ENCODE measurements around the gene PGGHG.

The PGGHG gene

GRCh38 chr11:293852-294661 is 5.1 kb downstream of the PGGHG start:
- Histone ChIP-seq H3K27ac (ENCODE audit: insufficient read depth in 1 of 2, low read depth in 1 of 2, low read length in 2 of 2, poor library complexity in 1 of 2, severe bottlenecking in 2 of 2) (no peak overlapping the region), H3K36me3 (ENCODE audit: control insufficient read depth in 4 of 4, insufficient read depth in 4 of 4, low read length in 3 of 4) (peaks cover 0 to 20% (median 0%) of the 10 kb centered on the region in 4 experiments), H3K4me3 (ENCODE audit: control insufficient read depth in 1 of 7, extremely low read depth in 1 of 7, insufficient read depth in 4 of 7, low read depth in 2 of 7, low read length in 6 of 7) (no peak overlapping the region), H3K9me3 (ENCODE audit: control extremely low read depth in 1 of 5, control insufficient read depth in 4 of 5, insufficient read depth in 2 of 5, low read depth in 1 of 5, low read length in 4 of 5) (no peaks in the 10 kb centered on the region), H3K27me3 (replicated peaks in 2 of 5; ENCODE audit: control insufficient read depth in 4 of 5, insufficient read depth in 5 of 5, low read length in 4 of 5) (peaks cover 0 to 15% (median 0%) of the 10 kb centered on the region in 5 experiments), H3K4me1 (ENCODE audit: control extremely low read depth in 1 of 4, control insufficient read depth in 4 of 4, insufficient read depth in 4 of 4, low read length in 3 of 4) (peaks cover 0 to 11% (median 7%) of the 10 kb centered on the region in 4 experiments)
- CTCF ChIA-PET, result interaction anchor here (0.8 to 2.0 kb wide), 5 partner anchors 10 to 68 kb away, joined by 3 to 14 read pairs (median 3); no protein-coding TSS in a partner anchor
- DNase-seq, result no peak
- WGBS (ENCODE audit: insufficient coverage), result 95% methylated on average over 25 of the region's 27 CpGs
- POLR2A ChIA-PET, result no interaction called here

- no peak for DNase-seq
- Histone ChIP-seq H3K4me1 (ENCODE audit: control extremely low read depth in 1 of 4, control insufficient read depth in 4 of 4, insufficient read depth in 4 of 4, low read length in 3 of 4) (peaks cover 0 to 6% (median 3%) of the 10 kb centered on the region in 4 experiments), H3K9me3 (ENCODE audit: control extremely low read depth in 1 of 5, control insufficient read depth in 4 of 5, insufficient read depth in 2 of 5, low read depth in 1 of 5, low read length in 4 of 5) (no peaks in the 10 kb centered on the region), H3K4me3 (ENCODE audit: control insufficient read depth in 1 of 7, extremely low read depth in 1 of 7, insufficient read depth in 4 of 7, low read depth in 2 of 7, low read length in 6 of 7) (no peak overlapping the region), H3K36me3 (ENCODE audit: control insufficient read depth in 4 of 4, insufficient read depth in 4 of 4, low read length in 3 of 4) (peaks cover 0 to 20% (median 0%) of the 10 kb centered on the region in 4 experiments), H3K27ac (ENCODE audit: insufficient read depth in 1 of 2, low read depth in 1 of 2, low read length in 2 of 2, poor library complexity in 1 of 2, severe bottlenecking in 2 of 2) (no peak overlapping the region), H3K27me3 (replicated peaks in 2 of 5; ENCODE audit: control insufficient read depth in 4 of 5, insufficient read depth in 5 of 5, low read length in 4 of 5) (peaks cover 0 to 23% (median 0%) of the 10 kb centered on the region in 5 experiments)
- POLR2A ChIA-PET, result no interaction called here
- 93% methylated on average over 12 of the region's 16 CpGs for WGBS (ENCODE audit: insufficient coverage)
- CTCF ChIA-PET, result interaction anchor here (0.8 to 2.0 kb wide), 3 partner anchors 10 to 67 kb away, joined by 3 to 14 read pairs (median 3); no protein-coding TSS in a partner anchor
Measured at GRCh38 chr11:294780-295179, 5.9 kb downstream of the PGGHG start.

- no peaks in the 10 kb centered on the region for H3K9me3 ChIP-seq (ENCODE audit: control extremely low read depth in 1 of 5, control insufficient read depth in 4 of 5, insufficient read depth in 2 of 5, low read depth in 1 of 5, low read length in 4 of 5)
- H3K27me3 ChIP-seq (replicated peaks in 2 of 5; ENCODE audit: control insufficient read depth in 4 of 5, insufficient read depth in 5 of 5, low read length in 4 of 5), result peaks cover 0 to 30% (median 0%) of the 10 kb centered on the region in 5 experiments
- ChIA-PET CTCF (interaction anchor here (0.6 to 2.0 kb wide), 3 partner anchors 9 to 35 kb away, joined by 3 to 14 read pairs (median 3); no protein-coding TSS in a partner anchor), POLR2A (no interaction called here)
- 91% methylated on average over 24 of the region's 26 CpGs for WGBS (ENCODE audit: insufficient coverage)
- no peak overlapping the region for H3K27ac ChIP-seq (ENCODE audit: insufficient read depth in 1 of 2, low read depth in 1 of 2, low read length in 2 of 2, poor library complexity in 1 of 2, severe bottlenecking in 2 of 2)
- H3K36me3 ChIP-seq (ENCODE audit: control insufficient read depth in 4 of 4, insufficient read depth in 4 of 4, low read length in 3 of 4), result peaks cover 0 to 20% (median 0%) of the 10 kb centered on the region in 4 experiments
- DNase-seq, result no peak
- H3K4me3 ChIP-seq (ENCODE audit: control insufficient read depth in 1 of 7, extremely low read depth in 1 of 7, insufficient read depth in 4 of 7, low read depth in 2 of 7, low read length in 6 of 7), result no peak overlapping the region
- H3K4me1 ChIP-seq (ENCODE audit: control extremely low read depth in 1 of 4, control insufficient read depth in 4 of 4, insufficient read depth in 4 of 4, low read length in 3 of 4), result peaks cover 0 to 7% (median 1%) of the 10 kb centered on the region in 4 experiments
Measured at GRCh38 chr11:295351-296170, 6.6 kb downstream of the PGGHG start.

GRCh38 chr11:296171-297050 is 7.5 kb downstream of the PGGHG start:
- POLR2A ChIA-PET, result no interaction called here
- CTCF ChIA-PET, result no interaction called here
- WGBS (ENCODE audit: insufficient coverage), result 90% methylated on average over 32 of the region's 35 CpGs
- Histone ChIP-seq H3K9me3 (ENCODE audit: control extremely low read depth in 1 of 5, control insufficient read depth in 4 of 5, insufficient read depth in 2 of 5, low read depth in 1 of 5, low read length in 4 of 5) (no peaks in the 10 kb centered on the region), H3K27me3 (replicated peaks in 2 of 5; ENCODE audit: control insufficient read depth in 4 of 5, insufficient read depth in 5 of 5, low read length in 4 of 5) (peaks cover 0 to 33% (median 0%) of the 10 kb centered on the region in 5 experiments), H3K4me1 (ENCODE audit: control extremely low read depth in 1 of 4, control insufficient read depth in 4 of 4, insufficient read depth in 4 of 4, low read length in 3 of 4) (peaks cover 0 to 7% (median 1%) of the 10 kb centered on the region in 4 experiments), H3K4me3 (ENCODE audit: control insufficient read depth in 1 of 7, extremely low read depth in 1 of 7, insufficient read depth in 4 of 7, low read depth in 2 of 7, low read length in 6 of 7) (no peak overlapping the region), H3K36me3 (ENCODE audit: control insufficient read depth in 4 of 4, insufficient read depth in 4 of 4, low read length in 3 of 4) (peaks cover 0 to 20% (median 0%) of the 10 kb centered on the region in 4 experiments), H3K27ac (ENCODE audit: insufficient read depth in 1 of 2, low read depth in 1 of 2, low read length in 2 of 2, poor library complexity in 1 of 2, severe bottlenecking in 2 of 2) (no peak overlapping the region)
- no peak for DNase-seq

GRCh38 chr11:297051-297585 is 8.2 kb downstream of the PGGHG start:
- Histone ChIP-seq H3K27me3 (replicated peaks in 2 of 5; ENCODE audit: control insufficient read depth in 4 of 5, insufficient read depth in 5 of 5, low read length in 4 of 5) (peaks cover 0 to 33% (median 0%) of the 10 kb centered on the region in 5 experiments), H3K36me3 (ENCODE audit: control insufficient read depth in 4 of 4, insufficient read depth in 4 of 4, low read length in 3 of 4) (peaks cover 0 to 19% (median 0%) of the 10 kb centered on the region in 4 experiments), H3K4me1 (ENCODE audit: control extremely low read depth in 1 of 4, control insufficient read depth in 4 of 4, insufficient read depth in 4 of 4, low read length in 3 of 4) (peaks cover 0 to 7% (median 1%) of the 10 kb centered on the region in 4 experiments), H3K9me3 (ENCODE audit: control extremely low read depth in 1 of 5, control insufficient read depth in 4 of 5, insufficient read depth in 2 of 5, low read depth in 1 of 5, low read length in 4 of 5) (no peaks in the 10 kb centered on the region), H3K27ac (ENCODE audit: insufficient read depth in 1 of 2, low read depth in 1 of 2, low read length in 2 of 2, poor library complexity in 1 of 2, severe bottlenecking in 2 of 2) (no peak overlapping the region), H3K4me3 (ENCODE audit: control insufficient read depth in 1 of 7, extremely low read depth in 1 of 7, insufficient read depth in 4 of 7, low read depth in 2 of 7, low read length in 6 of 7) (no peak overlapping the region)
- no peak for DNase-seq
- 74% methylated on average over 7 of the region's 13 CpGs for WGBS (ENCODE audit: insufficient coverage)
- ChIA-PET POLR2A (no interaction called here), CTCF (no interaction called here)
